ENCODE data around the gene STX18.

DNA sequence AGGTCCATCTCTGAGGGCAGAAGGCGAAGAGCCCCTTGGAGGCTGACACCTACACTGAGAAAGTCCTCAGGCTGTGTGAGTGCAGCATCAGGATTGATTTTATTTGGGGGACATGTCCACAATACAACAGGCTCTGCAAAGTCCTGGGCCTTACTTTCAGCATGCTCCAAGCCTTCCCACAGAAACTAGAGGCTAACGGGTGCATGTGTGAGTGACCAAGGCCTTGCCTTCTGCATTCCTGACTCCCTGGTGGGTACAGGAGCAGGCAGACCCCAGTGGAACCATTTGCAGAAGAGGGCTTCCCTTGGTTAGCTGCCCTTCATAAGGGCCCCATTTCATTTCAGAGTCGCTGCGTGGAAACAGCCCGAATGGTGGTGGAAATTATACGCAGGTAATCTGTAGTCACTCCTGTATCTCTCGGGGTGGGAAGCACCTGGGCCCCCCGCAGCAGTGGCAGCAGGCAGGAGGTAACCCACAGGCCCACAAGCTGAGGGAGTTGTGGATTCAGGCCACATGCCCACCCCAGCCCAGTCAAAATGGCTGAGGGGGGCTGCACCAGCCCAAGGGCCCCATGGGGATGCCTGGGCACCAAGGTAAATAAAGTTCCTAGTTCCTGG, 117.2 kb downstream of the STX18 start:
- TF ChIP-seq, protein P1, sequence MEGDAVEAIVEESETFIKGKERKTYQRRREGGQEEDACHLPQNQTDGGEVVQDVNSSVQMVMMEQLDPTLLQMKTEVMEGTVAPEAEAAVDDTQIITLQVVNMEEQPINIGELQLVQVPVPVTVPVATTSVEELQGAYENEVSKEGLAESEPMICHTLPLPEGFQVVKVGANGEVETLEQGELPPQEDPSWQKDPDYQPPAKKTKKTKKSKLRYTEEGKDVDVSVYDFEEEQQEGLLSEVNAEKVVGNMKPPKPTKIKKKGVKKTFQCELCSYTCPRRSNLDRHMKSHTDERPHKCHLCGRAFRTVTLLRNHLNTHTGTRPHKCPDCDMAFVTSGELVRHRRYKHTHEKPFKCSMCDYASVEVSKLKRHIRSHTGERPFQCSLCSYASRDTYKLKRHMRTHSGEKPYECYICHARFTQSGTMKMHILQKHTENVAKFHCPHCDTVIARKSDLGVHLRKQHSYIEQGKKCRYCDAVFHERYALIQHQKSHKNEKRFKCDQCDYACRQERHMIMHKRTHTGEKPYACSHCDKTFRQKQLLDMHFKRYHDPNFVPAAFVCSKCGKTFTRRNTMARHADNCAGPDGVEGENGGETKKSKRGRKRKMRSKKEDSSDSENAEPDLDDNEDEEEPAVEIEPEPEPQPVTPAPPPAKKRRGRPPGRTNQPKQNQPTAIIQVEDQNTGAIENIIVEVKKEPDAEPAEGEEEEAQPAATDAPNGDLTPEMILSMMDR (IDR thresholded peaks at IDR 0.05), result no peak
- TF ChIP-seq POLR2AphosphoS5 (IDR thresholded peaks at IDR 0.05) (no peak), EP300 (IDR thresholded peaks at IDR 0.05) (no peak), POLR2A (IDR thresholded peaks at IDR 0.05) (no peak)

Data from suprapubic skin (tissue), 4 donors.